Chondrocyte (in vitro differentiated cells): ENCODE results near the gene SLC5A9. TPM values are rescaled to one million over a fixed set of nuclear protein-coding genes. Genes with fewer than 3 reads are reported as not detected.

Experiments used
- DNase-seq: peaks from one replicate; pipeline ENCODE4 v3.0.0; 2021; ENCODE audit warnings: mixed read lengths, low spot score
- H3K27ac Mint-ChIP-seq: one replicate; pipeline ENCODE4 v1.8.0; 2021; ENCODE audit warnings: mild to moderate bottlenecking, moderate library complexity, mixed read lengths; ENCODE audit not compliant: unreplicated experiment
- H3K27me3 Mint-ChIP-seq: 2 replicates; pipeline ENCODE4 v1.8.0; 2021; ENCODE audit warnings: low read depth, mixed read lengths
- H3K36me3 Mint-ChIP-seq: 2 replicates; pipeline ENCODE4 v1.8.0; 2021; ENCODE audit warnings: low read depth, mixed read lengths
- H3K4me1 Mint-ChIP-seq: 2 replicates; pipeline ENCODE4 v1.8.0; 2021; ENCODE audit warnings: low read depth, mild to moderate bottlenecking, mixed read lengths
- H3K4me3 Mint-ChIP-seq: one replicate; pipeline ENCODE4 v1.8.0; 2021; ENCODE audit warnings: mild to moderate bottlenecking, moderate library complexity, mixed read lengths; ENCODE audit not compliant: unreplicated experiment
- H3K9me3 Mint-ChIP-seq: 2 replicates; pipeline ENCODE4 v1.8.0; 2021; ENCODE audit warnings: low read depth, mixed read lengths
- total RNA-seq: library from RNA; stranded (reverse); gene quantifications from 3 replicates; pipeline ENCODE4 v1.2.1, GENCODE V29; 2021
- TF ChIP-seq, protein P1 (sequence below): fragments of 200-600 bp; sonication (generic); IDR thresholded peaks from 2 replicates; pipeline ENCODE4 v1.5.0; 2021; ENCODE audit warnings: antibody characterized with exemption, mild to moderate bottlenecking, moderate library complexity

SLC5A9 gene
- total RNA-seq, 1 donor from 2014 or later = not detected

- Mint-ChIP-seq H3K27me3 (peaks cover 39% of the 10 kb centered on the region), H3K4me1 (peaks cover 14% of the 10 kb centered on the region), H3K27ac (no peak overlapping the region), H3K9me3 (no peaks in the 10 kb centered on the region), H3K36me3 (no peaks in the 10 kb centered on the region), H3K4me3 (no peak overlapping the region)
- TF ChIP-seq, protein P1, sequence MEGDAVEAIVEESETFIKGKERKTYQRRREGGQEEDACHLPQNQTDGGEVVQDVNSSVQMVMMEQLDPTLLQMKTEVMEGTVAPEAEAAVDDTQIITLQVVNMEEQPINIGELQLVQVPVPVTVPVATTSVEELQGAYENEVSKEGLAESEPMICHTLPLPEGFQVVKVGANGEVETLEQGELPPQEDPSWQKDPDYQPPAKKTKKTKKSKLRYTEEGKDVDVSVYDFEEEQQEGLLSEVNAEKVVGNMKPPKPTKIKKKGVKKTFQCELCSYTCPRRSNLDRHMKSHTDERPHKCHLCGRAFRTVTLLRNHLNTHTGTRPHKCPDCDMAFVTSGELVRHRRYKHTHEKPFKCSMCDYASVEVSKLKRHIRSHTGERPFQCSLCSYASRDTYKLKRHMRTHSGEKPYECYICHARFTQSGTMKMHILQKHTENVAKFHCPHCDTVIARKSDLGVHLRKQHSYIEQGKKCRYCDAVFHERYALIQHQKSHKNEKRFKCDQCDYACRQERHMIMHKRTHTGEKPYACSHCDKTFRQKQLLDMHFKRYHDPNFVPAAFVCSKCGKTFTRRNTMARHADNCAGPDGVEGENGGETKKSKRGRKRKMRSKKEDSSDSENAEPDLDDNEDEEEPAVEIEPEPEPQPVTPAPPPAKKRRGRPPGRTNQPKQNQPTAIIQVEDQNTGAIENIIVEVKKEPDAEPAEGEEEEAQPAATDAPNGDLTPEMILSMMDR = no peak
- no peak for DNase-seq
Measured at GRCh38 chr1:48198970-48199369, 23.5 kb upstream of the SLC5A9 start.

DNA sequence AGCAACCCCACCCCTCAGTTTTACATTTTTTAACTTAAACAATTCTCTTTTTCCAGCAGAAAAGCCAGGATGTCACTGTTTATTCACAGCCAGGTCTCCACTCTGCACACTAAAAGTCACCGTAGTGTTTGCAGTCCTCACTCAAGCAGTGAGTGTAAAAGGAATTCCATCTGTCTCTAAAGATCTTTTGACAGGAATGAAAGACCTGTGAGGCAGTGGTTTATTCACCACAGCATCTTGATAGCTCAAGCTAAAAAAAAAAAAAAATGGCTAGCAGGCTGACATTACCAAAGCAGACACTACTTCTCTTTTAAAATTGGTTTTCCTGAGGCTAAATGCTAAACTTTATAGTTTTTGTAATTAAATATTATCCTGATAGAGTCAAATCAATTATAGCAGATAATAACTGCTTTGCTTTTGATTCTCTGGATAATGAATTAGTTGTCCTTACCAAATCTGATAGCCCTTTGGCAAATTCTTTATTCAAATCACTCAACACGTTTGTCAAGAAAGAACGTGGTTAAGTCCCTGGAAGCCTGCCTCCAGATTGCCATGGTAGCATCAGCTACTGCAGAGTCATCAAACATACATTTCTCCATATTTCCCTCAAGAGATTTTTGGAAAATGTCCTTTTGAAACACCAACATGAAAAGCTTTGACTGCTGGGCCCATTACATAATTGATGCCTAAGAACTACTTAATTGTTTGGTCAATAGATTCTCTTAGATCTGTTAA is 22.2 kb upstream of the SLC5A9 start:
- Mint-ChIP-seq H3K9me3 (no peaks in the 10 kb centered on the region), H3K4me3 (no peak overlapping the region), H3K4me1 (peaks cover 14% of the 10 kb centered on the region), H3K36me3 (no peaks in the 10 kb centered on the region), H3K27ac (no peak overlapping the region), H3K27me3 (peaks cover 37% of the 10 kb centered on the region)
- DNase-seq = no peak
- TF ChIP-seq, protein P1 = no peak

DNA sequence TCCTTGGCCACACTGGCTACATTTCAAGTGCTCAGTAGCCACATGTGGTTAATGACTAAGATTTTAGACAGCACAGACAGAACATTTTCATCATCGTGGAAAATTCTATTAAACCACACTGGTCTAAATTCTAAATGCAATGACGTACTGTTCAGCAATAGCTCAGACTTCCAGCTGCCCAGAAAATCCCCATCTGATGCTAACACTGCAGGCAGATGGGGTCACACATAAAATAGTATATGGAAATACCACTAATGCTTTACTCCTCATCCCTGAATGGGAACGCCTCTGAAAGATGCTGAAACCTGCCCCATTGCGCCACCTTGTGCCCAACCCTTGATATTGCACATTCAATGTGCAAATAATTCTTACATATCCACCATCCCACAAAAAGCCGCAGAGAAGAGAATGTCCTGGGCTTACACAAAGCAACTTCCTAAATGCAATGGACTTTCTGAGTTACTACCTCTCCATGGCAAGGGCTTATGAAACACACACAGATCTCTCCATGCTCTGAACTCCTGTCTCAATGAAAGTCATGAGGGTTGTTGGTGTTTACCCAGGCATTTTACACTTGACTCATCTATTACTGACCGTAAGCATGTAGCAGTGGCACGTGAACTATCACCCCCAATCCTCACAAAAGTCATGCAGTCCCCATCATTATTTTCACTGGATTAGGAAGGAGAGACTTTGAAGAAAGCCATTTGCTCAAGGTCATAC is 20.3 kb upstream of the SLC5A9 start:
- Mint-ChIP-seq H3K4me3 (no peak overlapping the region), H3K4me1 (peaks cover 14% of the 10 kb centered on the region), H3K9me3 (no peaks in the 10 kb centered on the region), H3K27ac (peak overlapping the region; percentile 49), H3K36me3 (no peaks in the 10 kb centered on the region), H3K27me3 (peaks cover 31% of the 10 kb centered on the region)
- no peak for DNase-seq
- TF ChIP-seq, protein P1 = peak; percentile 91

DNA sequence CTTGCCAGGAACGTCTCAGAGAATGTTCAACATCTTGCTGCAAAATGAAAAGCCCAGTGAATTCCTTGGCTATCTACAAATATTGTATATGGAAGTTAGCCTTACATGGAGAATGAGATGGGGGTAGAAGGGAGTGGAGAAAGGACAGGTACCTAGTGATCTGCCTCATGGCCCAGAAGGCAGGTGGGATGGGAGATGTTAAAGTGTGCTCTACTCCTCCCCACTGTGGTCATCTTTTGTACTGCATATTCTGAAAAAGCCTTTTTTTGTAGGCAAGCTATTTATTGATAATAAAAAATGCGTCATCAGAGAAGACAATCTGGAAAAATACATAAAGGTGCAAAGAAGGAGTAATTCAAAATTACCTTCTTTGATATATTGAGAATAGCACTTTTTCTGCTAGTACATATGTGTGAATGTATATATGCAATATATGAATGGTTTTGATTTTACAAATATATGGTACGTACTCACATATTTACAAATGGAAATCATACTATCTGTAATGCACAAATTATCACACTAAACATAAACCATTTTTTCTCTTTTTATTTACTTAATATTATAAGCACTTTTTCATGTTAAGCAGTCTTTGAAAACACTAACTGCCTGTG is 19.1 kb upstream of the SLC5A9 start:
- Mint-ChIP-seq H3K27ac (no peak overlapping the region), H3K36me3 (no peaks in the 10 kb centered on the region), H3K9me3 (no peaks in the 10 kb centered on the region), H3K4me1 (peaks cover 14% of the 10 kb centered on the region), H3K27me3 (peaks cover 29% of the 10 kb centered on the region), H3K4me3 (no peak overlapping the region)
- DNase-seq = no peak
- TF ChIP-seq, protein P1 = peak; percentile 81

DNA sequence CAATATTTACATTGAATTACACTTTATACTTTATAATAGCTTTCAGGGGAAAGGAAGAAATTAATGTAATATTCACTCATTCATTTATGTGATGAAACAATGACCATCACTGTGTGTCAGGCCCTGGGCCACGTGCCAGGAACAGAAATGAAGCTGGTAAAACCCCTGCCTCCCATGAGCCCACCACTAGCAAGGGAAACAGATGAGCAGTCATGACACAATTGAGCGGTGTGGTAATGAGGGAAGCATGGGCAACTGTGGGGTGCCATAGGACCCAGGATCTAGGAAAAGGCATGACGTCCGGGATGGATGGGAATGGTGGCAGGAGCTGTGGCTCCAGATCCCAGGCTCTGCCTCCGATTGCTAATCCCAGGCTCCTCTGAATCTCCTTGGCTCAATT is 17.0 kb upstream of the SLC5A9 start:
- H3K9me3 Mint-ChIP-seq = no peaks in the 10 kb centered on the region
- no peak overlapping the region for H3K27ac Mint-ChIP-seq
- TF ChIP-seq, protein P1 = no peak
- no peaks in the 10 kb centered on the region for H3K36me3 Mint-ChIP-seq
- H3K4me1 Mint-ChIP-seq = peaks cover 14% of the 10 kb centered on the region
- peaks cover 16% of the 10 kb centered on the region for H3K27me3 Mint-ChIP-seq
- DNase-seq = no peak
- H3K4me3 Mint-ChIP-seq = no peak overlapping the region
